AG09309 (cell line): ENCODE measurements around the gene CLPSL2.

ENCODE experiments used
- DNase-seq: peaks from one replicate; pipeline ENCODE4 v3.0.0-alpha.2; 2010; ENCODE audit warnings: low read depth
- H3K4me3 ChIP-seq: 2 replicates; pipeline ENCODE4 v1.5.1; 2011; ENCODE audit warnings: mild to moderate bottlenecking, low read depth, low read length, moderate library complexity; ENCODE audit not compliant: control insufficient read depth
- CTCF ChIP-seq: IDR thresholded peaks from 2 replicates; pipeline ENCODE4 v1.5.1; 2011; ENCODE audit warnings: mild to moderate bottlenecking, low read depth, low read length, inconsistent platforms; ENCODE audit not compliant: insufficient read depth, control insufficient read depth; ENCODE audit errors: missing control alignments

CLPSL2 gene

GRCh38 chr6:35736982-35737412 lies 39.4 kb upstream of the CLPSL2 start, which contains the start of gene ARMC12:
ARMC12 (plus strand) TSS chr6:35737032; CDS start chr6:35737109, 77 bp downstream.
- TF ChIP-seq CTCF: no peak
- DNase-seq: no peak
- H3K4me3 ChIP-seq: no peak within 1 kb of the TSS

GRCh38 chr6:35737413-35738211 lies 38.8 kb upstream of the CLPSL2 start:
- no peak overlapping the region for H3K4me3 ChIP-seq
- DNase-seq: peak; percentile 62
- peak; percentile 76 for TF ChIP-seq CTCF

GRCh38 chr6:35739645-35740524 lies 36.5 kb upstream of the CLPSL2 start:
- no peak for TF ChIP-seq CTCF
- DNase-seq: no peak
- H3K4me3 ChIP-seq: no peak overlapping the region

- no peak for TF ChIP-seq CTCF
- H3K4me3 ChIP-seq: no peak overlapping the region
- no peak for DNase-seq
Observed at GRCh38 chr6:35742842-35743241, 33.6 kb upstream of the CLPSL2 start.

GRCh38 chr6:35745509-35745908 lies 30.9 kb upstream of the CLPSL2 start:
- no peak for DNase-seq
- no peak overlapping the region for H3K4me3 ChIP-seq
- no peak for TF ChIP-seq CTCF

GRCh38 chr6:35746516-35746915 lies 29.9 kb upstream of the CLPSL2 start:
- TF ChIP-seq CTCF: no peak
- DNase-seq: no peak
- H3K4me3 ChIP-seq: no peak overlapping the region
